H9 (cell line): ENCODE results near the gene BSDC1. TPM values are rescaled to one million over a fixed set of nuclear protein-coding genes. Genes with fewer than 3 reads are reported as not detected.

Experiments
- DNase-seq: peaks from one replicate; pipeline ENCODE4 v3.0.0-alpha.2; 2017
- H2AFZ ChIP-seq: one replicate; pipeline ENCODE4 v1.6.1; 2013; ENCODE audit warnings: mild to moderate bottlenecking, low read length, control low read depth, moderate library complexity
- H2AK5ac ChIP-seq: 2 replicates; pipeline ENCODE4 v1.6.1; 2013; ENCODE audit warnings: low read length, control low read depth, mixed read lengths; ENCODE audit not compliant: insufficient read length
- H2BK120ac ChIP-seq: one replicate; pipeline ENCODE4 v1.6.1; 2013; ENCODE audit warnings: low read depth, mild to moderate bottlenecking, low read length, control low read depth, inconsistent platforms; ENCODE audit not compliant: poor library complexity, severe bottlenecking
- H2BK12ac ChIP-seq: 2 replicates; pipeline ENCODE4 v1.6.1; 2013; ENCODE audit warnings: low read length, control low read depth, mixed read lengths, low read depth; ENCODE audit not compliant: insufficient read length
- H2BK15ac ChIP-seq: 2 replicates; pipeline ENCODE4 v1.6.1; 2013; ENCODE audit warnings: low read depth, low read length, control low read depth
- H2BK20ac ChIP-seq: one replicate; pipeline ENCODE4 v1.6.1; 2013; ENCODE audit warnings: low read depth, mild to moderate bottlenecking, low read length, control low read depth, inconsistent platforms; ENCODE audit not compliant: poor library complexity, severe bottlenecking
- H2BK5ac ChIP-seq: 2 replicates; pipeline ENCODE4 v1.6.1; 2013; ENCODE audit warnings: low read length, control low read depth, mixed read lengths; ENCODE audit not compliant: insufficient read length
- H3K14ac ChIP-seq: 2 replicates; pipeline ENCODE4 v1.6.1; 2013; ENCODE audit warnings: low read length, control low read depth; ENCODE audit not compliant: insufficient read depth
- H3K18ac ChIP-seq: 2 replicates; pipeline ENCODE4 v1.6.1; 2013; ENCODE audit warnings: low read depth, mild to moderate bottlenecking, mixed read lengths, low read length, control low read depth; ENCODE audit not compliant: insufficient read length
- H3K23ac ChIP-seq: 2 replicates; pipeline ENCODE4 v1.6.1; 2013; ENCODE audit warnings: low read length, control low read depth, mixed read lengths, low read depth; ENCODE audit not compliant: insufficient read length
- H3K23me2 ChIP-seq: 2 replicates; pipeline ENCODE4 v1.6.1; 2013; ENCODE audit warnings: low read depth, mild to moderate bottlenecking, mixed read lengths, low read length, control low read depth; ENCODE audit not compliant: insufficient read length, poor library complexity, severe bottlenecking
- H3K27ac ChIP-seq: 2 replicates; pipeline ENCODE4 v1.5.1; 2013; ENCODE audit warnings: low read length, control low read depth, mixed read lengths, low read depth; ENCODE audit not compliant: insufficient read length
- H3K27me3 ChIP-seq: 2 replicates; pipeline ENCODE4 v1.6.1; 2013; ENCODE audit warnings: low read length, control low read depth, inconsistent platforms; ENCODE audit not compliant: insufficient read depth
- H3K4ac ChIP-seq: 2 replicates; pipeline ENCODE4 v1.6.1; 2013; ENCODE audit warnings: low read depth, mild to moderate bottlenecking, control low read depth, inconsistent platforms, low read length, moderate library complexity
- H3K4me1 ChIP-seq: 2 replicates; pipeline ENCODE4 v1.6.1; 2013; ENCODE audit warnings: low read length, control low read depth, inconsistent platforms; ENCODE audit not compliant: insufficient read depth
- H3K4me2 ChIP-seq: 2 replicates; pipeline ENCODE4 v1.6.1; 2013; ENCODE audit warnings: low read length, control low read depth, mixed read lengths; ENCODE audit not compliant: insufficient read length, insufficient read depth
- H3K56ac ChIP-seq: 2 replicates; pipeline ENCODE4 v1.6.1; 2013; ENCODE audit warnings: low read depth, mild to moderate bottlenecking, mixed read lengths, low read length, control low read depth; ENCODE audit not compliant: insufficient read length
- H3K79me1 ChIP-seq: 2 replicates; pipeline ENCODE4 v1.6.1; 2013; ENCODE audit warnings: low read depth, mild to moderate bottlenecking, moderate library complexity, low read length, control low read depth, inconsistent platforms; ENCODE audit not compliant: insufficient read depth, poor library complexity, severe bottlenecking
- H3K79me2 ChIP-seq: 2 replicates; pipeline ENCODE4 v1.6.1; 2013; ENCODE audit warnings: low read length, control low read depth, inconsistent platforms; ENCODE audit not compliant: insufficient read depth
- H3K9ac ChIP-seq: 2 replicates; pipeline ENCODE4 v1.6.1; 2013; ENCODE audit warnings: low read length, control low read depth, mixed read lengths; ENCODE audit not compliant: insufficient read length; ENCODE audit errors: extremely low read depth
- H3K9me3 ChIP-seq: one replicate; pipeline ENCODE4 v1.6.1; 2013; ENCODE audit warnings: low read depth, low read length, inconsistent platforms; ENCODE audit not compliant: control insufficient read depth
- H3T11ph ChIP-seq: one replicate; pipeline ENCODE4 v1.6.1; 2013; ENCODE audit warnings: mild to moderate bottlenecking, low read length, control low read depth, inconsistent platforms
- H4K20me1 ChIP-seq: one replicate; pipeline ENCODE4 v1.6.1; 2013; ENCODE audit not compliant: control insufficient read depth, insufficient read length, insufficient read depth
- H4K5ac ChIP-seq: 2 replicates; pipeline ENCODE4 v1.6.1; 2013; ENCODE audit warnings: low read depth, mild to moderate bottlenecking, mixed read lengths, low read length, control low read depth; ENCODE audit not compliant: insufficient read length
- H4K8ac ChIP-seq: replicated peaks from 2 replicates; pipeline ENCODE4 v1.6.1; 2013; ENCODE audit warnings: low read length, control low read depth, mixed read lengths, low read depth; ENCODE audit not compliant: insufficient read length
- H4K91ac ChIP-seq: 2 replicates; pipeline ENCODE4 v1.6.1; 2013; ENCODE audit warnings: low read depth, mild to moderate bottlenecking, moderate library complexity, mixed read lengths, low read length, control low read depth; ENCODE audit not compliant: insufficient read length
- H3K27ac Mint-ChIP-seq, 3 experiments: 2 replicates in 2 of 3; 3 replicates in 1 of 3; pipeline ENCODE4 v1.8.0; 2020 to 2021; ENCODE audit warnings: mixed read lengths in 3 of 3, mild to moderate bottlenecking in 1 of 3, moderate library complexity in 1 of 3
- H3K27me3 Mint-ChIP-seq: 2 replicates; pipeline ENCODE4 v1.8.0; 2021; ENCODE audit warnings: low read depth, mild to moderate bottlenecking, moderate library complexity, mixed read lengths
- H3K36me3 Mint-ChIP-seq, 3 experiments: 2 replicates in 2 of 3; 3 replicates in 1 of 3; pipeline ENCODE4 v1.8.0; 2020 to 2021; ENCODE audit warnings: low read depth in 3 of 3, mixed read lengths in 3 of 3; ENCODE audit not compliant: insufficient read depth in 1 of 3
- H3K4me1 Mint-ChIP-seq, 2 experiments: 2 replicates each; pipeline ENCODE4 v1.8.0; 2020; ENCODE audit warnings: mixed read lengths in 2 of 2
- H3K4me3 Mint-ChIP-seq, 2 experiments: 2 replicates in 1 of 2; 3 replicates in 1 of 2; pipeline ENCODE4 v1.8.0; 2020 to 2021; ENCODE audit warnings: mild to moderate bottlenecking in 2 of 2, mixed read lengths in 2 of 2, moderate library complexity in 1 of 2
- H3K9me3 Mint-ChIP-seq, 2 experiments: 2 replicates in 1 of 2; 3 replicates in 1 of 2; pipeline ENCODE4 v1.8.0; 2020; ENCODE audit warnings: mild to moderate bottlenecking in 2 of 2, mixed read lengths in 2 of 2, moderate library complexity in 1 of 2
- CTCF ChIP-seq: fragments of 200-600 bp; sonication (generic); conservative IDR thresholded peaks from 3 replicates; pipeline ENCODE4 v1.8.0; 2021; ENCODE audit warnings: antibody characterized with exemption, mild to moderate bottlenecking
- WGBS: extraction: QIAGEN DNeasy Blood & Tissue Kit; methylation state at CpG from one replicate; pipeline ENCODE4 v1.1.7; 2013; ENCODE audit warnings: missing lambda C conversion rate, low lambda C conversion rate, mixed read lengths; ENCODE audit not compliant: insufficient read length; ENCODE audit errors: extremely low coverage; 5-methylcytosine and 5-hydroxymethylcytosine counted together
- total RNA-seq: library from RNA; stranded (reverse); gene quantifications from 2 replicates; pipeline ENCODE4 v1.2.1, GENCODE V29; 2021

The BSDC1 gene
- total RNA-seq, 1 experiment from 2014 or later = 52.6 TPM

DNA sequence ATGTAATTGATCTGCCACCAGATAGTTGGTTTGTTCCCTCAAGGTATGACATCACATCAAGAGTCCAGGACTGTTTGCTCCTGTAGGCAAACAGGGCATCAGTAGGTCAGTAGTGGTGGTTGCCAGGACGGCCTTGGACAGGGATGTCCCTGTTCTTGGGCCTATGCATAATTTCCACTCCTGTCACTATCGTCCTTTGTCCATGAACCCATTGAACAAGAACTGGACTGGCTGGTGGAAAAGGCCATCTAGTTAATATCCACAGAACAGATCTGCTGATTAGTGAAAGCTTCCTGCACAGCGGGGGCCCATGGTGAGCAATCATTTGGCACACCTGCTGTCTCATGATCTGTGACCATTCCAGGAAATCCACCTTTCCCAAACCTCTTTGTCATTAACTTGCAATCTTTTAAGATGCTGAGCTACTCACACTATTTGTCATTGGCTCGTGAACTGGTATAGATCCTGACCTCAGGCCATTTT, 12.4 kb upstream of the BSDC1 start:
- DNase-seq = no peak

More for the DNA sequence above, 12.4 kb upstream of the BSDC1 start:
- H3K27ac Mint-ChIP-seq = no peak overlapping the region
- H3K4me3 Mint-ChIP-seq = no peak overlapping the region
- H3K4ac ChIP-seq = no peak overlapping the region
- H3T11ph ChIP-seq = no peak overlapping the region
- no peak overlapping the region for H2BK120ac ChIP-seq
- no peaks in the 10 kb centered on the region for H3K79me1 ChIP-seq
- H3K79me2 ChIP-seq = no peaks in the 10 kb centered on the region
- H3K9me3 Mint-ChIP-seq = no peaks in the 10 kb centered on the region
- no peaks in the 10 kb centered on the region for H3K27me3 ChIP-seq
- TF ChIP-seq CTCF = no peak
- H3K18ac ChIP-seq = no peak overlapping the region
- H2BK5ac ChIP-seq = no peak overlapping the region
- no peak overlapping the region for H2AK5ac ChIP-seq
- no peak overlapping the region for H3K56ac ChIP-seq
- no peaks in the 10 kb centered on the region for H3K9me3 ChIP-seq
- no peak overlapping the region for H4K8ac ChIP-seq
- no peak overlapping the region for H2BK15ac ChIP-seq
- no peak overlapping the region for H2AFZ ChIP-seq
- H3K23ac ChIP-seq = no peak overlapping the region
- no peaks in the 10 kb centered on the region for H4K20me1 ChIP-seq
- no peak overlapping the region for H2BK20ac ChIP-seq
- peaks cover 0 to 6% of the 10 kb centered on the region in 2 experiments; a peak in 1 of 4 replicates for H3K4me1 Mint-ChIP-seq
- no CpG with 5 or more reads among the region's 4 CpGs for WGBS
- H3K9ac ChIP-seq = no peak overlapping the region
- no peak overlapping the region for H4K5ac ChIP-seq
- no peak overlapping the region for H2BK12ac ChIP-seq
- H4K91ac ChIP-seq = no peak overlapping the region
- no peak overlapping the region for H3K4me2 ChIP-seq
- H3K14ac ChIP-seq = no peak overlapping the region
- peaks cover 2% of the 10 kb centered on the region for H3K27me3 Mint-ChIP-seq
- no peaks in the 10 kb centered on the region for H3K4me1 ChIP-seq
- H3K36me3 Mint-ChIP-seq = peaks cover 0 to 3% (median 0%) of the 10 kb centered on the region in 3 experiments; a peak in 1 of 7 replicates
- no peaks in the 10 kb centered on the region for H3K23me2 ChIP-seq
- H3K27ac ChIP-seq = no peak overlapping the region
